Endometrial microvascular endothelial cells (primary cell): ENCODE data around the gene GLT8D2. TPM values are rescaled to one million over a fixed set of nuclear protein-coding genes. Genes with fewer than 3 reads are reported as not detected.

ENCODE experiments used
- in situ Hi-C: cut with HindIII; loops from 2 replicates; pipeline ENCODE4 v1.10.0; 2017; ENCODE audit warnings: low sequenced_read_pairs, low pct_unique_long_range_greater_than_20kb; ENCODE audit errors: inconsistent ontology term
- total RNA-seq: library from RNA; depleted of rRNA; stranded (reverse); fragments of >200 nt; gene quantifications from one replicate; pipeline ENCODE4 v1.2.3, GENCODE V29; 2015; ENCODE audit errors: inconsistent ontology term

GLT8D2 gene, protein sequence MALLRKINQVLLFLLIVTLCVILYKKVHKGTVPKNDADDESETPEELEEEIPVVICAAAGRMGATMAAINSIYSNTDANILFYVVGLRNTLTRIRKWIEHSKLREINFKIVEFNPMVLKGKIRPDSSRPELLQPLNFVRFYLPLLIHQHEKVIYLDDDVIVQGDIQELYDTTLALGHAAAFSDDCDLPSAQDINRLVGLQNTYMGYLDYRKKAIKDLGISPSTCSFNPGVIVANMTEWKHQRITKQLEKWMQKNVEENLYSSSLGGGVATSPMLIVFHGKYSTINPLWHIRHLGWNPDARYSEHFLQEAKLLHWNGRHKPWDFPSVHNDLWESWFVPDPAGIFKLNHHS
- 0.19 TPM for total RNA-seq

DNA sequence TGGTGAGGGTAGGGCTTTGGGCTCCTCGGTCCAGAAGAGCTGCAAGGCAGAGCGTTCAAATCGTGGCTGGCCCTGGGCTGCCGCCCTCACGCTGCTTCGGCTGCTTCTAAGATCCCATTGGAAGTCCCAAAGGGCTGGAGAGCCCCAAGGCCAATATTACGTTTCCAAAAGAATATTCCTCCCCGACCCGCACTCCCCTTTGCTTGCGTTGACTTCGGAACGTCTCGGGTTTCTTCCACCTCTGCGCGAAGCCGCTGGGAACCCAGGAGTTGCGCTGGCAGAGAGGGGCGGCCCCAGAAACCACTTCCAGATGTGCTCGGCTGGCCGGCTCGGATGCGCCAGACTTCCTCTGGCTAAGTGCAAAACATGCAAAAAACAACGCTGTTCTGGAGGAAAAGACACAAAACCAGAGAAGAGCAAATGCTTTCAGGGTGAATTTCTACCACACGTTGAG, at the start of gene GLT8D2:
GLT8D2 (minus strand) TSS at position 285 of the 454 bp plus-strand sequence. CDS start 30,539 bp downstream, outside the sequence.
- in situ Hi-C loops, result no loop called here

DNA sequence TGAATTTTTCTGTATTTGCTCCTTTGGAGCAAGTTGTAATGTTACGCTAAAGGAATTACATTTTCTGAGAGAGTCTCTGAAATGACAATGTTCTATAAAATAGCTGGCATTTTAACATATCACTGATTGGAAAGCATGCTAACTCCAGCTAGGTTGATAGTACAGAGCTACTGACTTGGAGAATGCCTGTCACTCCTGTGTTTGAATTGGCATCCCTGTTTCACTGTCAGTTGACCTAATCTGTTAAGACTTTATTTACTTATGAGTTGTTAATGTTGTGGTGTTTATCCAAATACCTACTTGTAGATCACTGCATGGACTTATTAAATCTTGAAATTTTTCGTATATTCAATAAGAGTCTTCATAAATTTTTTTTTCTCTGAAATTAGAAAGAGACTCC, 48.0 kb upstream of the GLT8D2 start:
- in situ Hi-C loops, result no loop called here

DNA sequence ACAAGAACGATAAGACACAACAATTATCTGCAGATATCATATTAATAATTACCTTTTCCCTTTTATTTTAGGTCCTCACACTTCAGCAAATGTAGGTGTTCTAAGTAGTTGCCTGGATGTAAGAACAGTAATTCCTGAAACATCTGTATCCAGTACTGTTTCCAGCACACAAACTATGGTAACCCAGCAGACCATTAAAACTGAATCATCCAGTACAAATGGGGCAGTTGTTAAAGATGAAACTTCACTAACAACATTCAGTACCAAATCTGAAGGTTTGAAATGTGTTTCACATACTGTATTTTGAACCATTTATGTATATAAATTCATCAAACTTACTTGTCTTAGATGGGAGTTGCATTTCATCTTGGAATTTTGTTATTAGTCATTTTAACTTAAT, 45.3 kb upstream of the GLT8D2 start:
- in situ Hi-C loops, result no loop called here

DNA sequence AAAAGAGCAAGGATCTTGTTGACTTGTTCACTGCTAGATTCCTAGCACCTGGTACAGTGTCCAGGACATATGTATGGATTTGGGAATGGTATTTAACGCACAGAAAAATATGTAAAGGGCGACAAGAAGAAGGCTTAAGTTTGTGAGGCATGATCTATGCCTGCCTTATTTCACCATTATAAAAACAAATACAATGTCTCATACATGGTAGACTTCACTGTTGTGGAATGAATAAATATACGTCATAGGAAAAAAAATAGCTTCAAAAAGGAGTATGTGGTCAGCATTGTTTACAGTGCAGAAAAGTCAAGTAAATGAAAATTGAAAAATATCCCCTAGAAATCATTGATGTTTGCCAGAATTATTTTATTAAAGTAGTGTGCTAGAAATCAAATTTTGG, 44.3 kb upstream of the GLT8D2 start:
- in situ Hi-C loops, result no loop called here

DNA sequence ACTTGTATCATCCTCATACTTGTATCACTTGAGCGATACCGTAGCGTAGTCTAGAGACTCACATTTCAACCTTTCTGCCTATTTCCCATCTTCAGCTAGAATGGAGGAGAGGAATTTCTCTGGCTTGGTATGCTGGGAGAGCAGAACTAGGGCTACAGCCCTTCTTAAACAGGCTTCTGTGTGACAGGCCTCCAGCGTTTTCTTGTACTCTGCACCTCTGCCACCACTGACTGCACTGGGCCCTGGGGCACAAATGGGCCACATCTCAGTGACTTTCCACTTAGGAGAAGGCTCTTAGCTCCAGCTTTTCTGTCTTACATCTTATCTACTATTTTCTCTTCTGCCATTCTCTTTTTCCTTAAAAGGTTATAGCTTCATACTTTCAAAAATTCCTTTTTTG, 41.1 kb upstream of the GLT8D2 start:
- in situ Hi-C loops, result no loop called here

DNA sequence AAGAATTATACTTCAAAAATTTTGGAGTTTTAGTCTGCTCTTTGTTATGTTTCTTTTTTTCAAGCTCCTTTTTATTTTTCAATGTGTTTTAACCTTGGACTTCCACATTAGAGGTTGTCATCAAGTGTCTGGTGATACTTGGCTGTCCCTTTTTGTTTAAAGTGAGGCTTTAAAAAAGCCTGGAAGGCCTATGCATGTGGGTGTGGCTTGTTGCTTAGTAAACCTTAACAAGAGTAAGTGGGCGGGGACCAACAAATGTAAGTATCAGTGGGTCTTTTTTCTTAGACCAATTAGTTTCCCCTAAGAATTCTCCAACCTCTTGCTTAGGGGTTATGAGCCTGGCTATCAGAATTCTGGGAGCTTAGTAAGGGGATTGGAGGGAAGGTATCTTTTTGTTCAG, 40.7 kb upstream of the GLT8D2 start:
- in situ Hi-C loops, result no loop called here

DNA sequence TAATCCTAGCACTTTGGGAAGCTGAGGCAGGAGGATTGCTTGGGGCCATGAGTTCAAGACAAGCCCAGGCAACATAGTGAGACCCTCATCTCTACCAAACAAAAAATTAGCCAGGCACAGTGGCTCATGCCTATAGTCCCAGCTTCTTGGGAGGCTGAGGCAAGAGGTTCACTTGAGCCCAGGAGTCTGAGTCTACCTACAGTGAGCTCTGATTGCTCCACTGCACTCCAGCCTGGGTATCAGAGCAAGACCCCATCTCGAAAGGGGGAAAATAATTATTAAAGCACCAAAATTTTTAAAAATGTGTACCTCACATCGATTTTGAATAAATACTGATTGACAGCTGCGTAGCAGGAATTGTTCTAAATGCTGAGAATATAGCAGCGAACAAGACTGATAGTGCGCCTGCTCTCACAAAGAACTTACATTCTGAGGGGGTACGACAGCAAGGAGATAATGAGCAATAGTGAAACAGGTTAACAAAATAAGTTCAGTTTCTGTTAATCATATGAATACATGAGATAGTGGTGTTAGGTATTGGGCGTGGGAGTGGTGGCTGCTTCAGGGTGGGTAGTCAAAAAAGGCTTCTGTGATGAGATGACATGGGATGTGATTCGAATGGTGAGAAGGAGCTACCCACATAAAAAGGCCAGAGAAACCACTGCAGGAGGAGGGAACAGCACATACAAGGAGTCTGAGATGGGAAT, 33.9 kb upstream of the GLT8D2 start:
- in situ Hi-C loops, result no loop called here

DNA sequence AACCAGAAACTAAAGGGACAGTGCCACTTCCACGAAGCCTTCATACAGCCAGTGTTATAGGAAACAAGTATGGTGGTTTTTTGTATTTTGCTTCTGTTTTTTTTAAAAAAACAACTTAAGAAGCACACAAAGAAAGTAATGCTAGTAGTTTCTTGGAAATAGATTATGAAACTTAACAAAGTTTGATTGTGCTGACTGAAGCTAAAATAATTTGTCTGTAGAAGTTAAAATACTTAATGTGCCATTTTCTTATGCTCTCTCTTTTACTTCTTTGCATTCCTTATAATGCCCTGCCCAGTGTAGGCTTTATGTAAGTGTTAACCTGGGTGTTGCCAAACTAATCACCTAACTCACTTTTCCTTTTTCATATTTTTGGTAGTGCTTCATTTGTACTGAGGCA, 30.8 kb upstream of the GLT8D2 start:
- in situ Hi-C loops, result no loop called here

DNA sequence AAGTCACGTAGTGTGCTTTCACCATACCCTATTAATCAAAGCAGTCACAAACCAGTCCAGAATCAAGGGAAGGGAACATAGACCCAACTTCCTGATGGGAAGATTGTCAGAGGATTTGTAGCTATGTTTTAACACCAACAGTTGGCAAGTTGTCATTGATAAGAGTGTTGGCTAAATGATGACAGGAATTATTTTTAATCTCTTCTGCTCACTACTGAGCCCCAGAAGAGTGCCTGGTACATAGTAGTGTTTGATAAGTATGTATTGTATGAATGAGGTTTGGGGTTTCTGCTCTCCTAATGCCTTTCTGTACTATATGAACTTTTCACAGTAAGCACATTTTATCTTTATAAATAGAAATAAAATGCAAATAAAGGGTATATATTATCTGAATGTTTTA, 29.0 kb upstream of the GLT8D2 start:
- in situ Hi-C loops, result no loop called here

DNA sequence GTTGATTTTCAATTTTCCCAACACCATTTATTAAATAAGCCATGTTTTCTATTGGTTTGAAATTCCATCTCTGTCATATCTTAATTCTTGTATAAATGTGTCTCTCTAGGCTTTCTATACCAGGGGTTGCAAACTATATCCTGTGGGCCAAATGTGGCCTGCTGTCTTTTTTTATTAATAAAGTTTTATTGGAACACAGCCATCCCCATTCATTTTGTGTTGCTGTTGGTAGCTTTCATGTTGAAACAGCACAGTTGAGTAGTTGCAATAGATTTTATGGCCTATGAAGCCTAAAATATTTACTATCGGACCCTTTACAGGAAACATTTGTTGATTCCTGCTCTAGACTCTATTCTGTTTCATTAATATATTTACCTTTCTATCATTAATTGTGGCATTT, 23.7 kb upstream of the GLT8D2 start:
- in situ Hi-C loops, result no loop called here

DNA sequence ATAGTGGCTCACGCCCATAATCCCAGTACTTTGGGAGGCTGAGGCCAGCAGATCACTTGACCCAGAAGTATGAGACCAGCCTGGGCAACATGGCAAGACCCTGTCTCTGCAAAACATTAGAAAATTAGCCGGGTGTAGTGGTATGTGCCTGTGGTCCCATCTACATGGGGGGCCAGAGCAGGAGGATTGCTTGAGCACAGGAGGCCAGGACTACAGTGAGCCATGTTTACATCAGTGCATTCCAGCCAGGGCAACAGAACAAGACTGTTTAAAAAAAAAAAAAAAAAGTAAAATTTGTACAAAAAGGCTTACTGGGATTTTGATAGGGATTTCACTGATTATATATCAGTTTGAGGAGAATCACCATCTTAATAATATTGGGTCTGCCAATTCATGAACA, 22.1 kb upstream of the GLT8D2 start:
- in situ Hi-C loops, result no loop called here

DNA sequence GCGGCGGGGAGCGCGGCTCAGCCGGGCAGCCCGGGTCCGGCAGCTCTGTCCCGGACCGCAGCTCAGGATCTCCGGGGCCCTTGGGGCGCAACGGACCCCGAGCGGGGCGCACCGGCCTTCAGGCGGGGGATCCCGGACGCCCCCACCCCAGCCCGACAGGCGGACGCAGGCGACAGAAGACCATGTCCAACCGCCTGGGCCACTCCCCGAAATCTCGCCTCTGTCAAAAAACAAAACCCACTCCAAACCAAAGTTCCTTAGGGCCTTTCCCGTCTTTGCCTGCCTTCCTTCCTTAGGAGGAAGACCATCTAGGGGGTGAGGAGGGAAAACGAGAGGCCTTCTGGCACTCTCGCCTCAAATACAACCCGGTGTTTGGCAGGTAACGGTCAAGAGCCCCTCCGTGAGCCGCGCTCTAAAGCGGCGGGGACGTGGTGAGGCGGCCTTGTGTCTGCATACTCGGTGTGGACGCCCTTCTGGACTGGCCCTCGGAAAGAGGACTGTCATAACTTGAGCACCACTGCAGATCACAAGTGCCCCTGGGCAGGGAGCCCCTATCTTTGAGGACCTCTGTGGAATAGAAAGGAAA, 14.9 kb upstream of the GLT8D2 start:
- in situ Hi-C loops, result no loop called here

DNA sequence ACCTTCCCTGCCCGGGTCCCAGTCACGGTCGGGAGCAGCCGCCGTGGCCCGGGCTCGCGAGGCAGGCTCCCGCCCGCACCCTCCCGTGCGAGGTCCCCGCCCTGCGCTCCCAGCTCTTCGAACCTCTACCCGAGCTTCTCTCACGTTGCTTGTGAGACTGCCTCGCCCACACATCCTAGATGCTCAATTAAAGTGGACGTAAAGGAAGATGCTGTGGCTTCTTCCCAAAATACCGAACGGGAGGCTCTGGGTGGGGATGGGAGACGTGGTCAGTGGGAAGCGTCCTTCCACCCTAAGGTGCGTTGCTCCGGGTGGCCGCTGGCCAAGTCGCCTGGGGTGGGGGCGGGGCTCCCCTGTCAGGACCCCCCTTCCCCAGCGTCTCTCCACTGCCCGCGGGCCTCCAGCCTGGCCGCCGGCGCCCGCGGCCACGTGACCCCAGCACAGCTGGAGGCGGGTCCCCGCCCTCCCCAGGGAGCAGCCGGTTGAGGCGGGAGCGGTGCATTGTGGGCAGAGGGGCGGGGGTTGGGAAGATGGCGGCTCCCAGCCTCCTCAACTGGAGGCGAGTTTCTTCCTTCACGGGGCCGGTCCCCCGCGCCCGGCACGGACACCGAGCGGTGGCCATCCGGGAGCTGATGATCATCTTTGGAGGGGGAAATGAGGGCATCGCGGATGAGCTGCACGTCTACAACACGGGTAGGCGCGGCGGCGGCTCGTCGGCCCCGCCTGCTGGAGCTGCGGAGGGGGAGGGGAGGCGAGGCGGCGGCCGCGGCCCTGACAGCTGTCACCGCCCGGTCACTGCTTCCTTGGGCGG, 14.2 kb upstream of the GLT8D2 start, which contains the start of gene HCFC2:
HCFC2 (plus strand) TSS at position 501 of the 811 bp plus-strand sequence; CDS start at position 531, 30 bp downstream.
- in situ Hi-C loops, result no loop called here

DNA sequence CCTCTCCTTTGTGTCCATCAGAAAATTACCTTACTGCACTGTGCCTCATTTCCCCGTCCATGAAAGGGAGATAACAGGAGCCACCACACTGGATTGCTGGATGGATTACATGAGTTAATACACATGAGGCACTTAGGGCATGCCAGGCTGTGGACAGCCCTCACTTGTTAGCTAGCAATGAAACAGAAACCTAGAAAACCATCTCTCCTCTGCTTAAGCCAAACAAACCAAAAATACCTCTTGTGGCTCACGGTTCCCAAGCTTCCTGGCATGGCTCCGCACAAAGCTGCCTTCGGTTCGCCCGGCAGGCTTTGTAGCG, 13.7 kb upstream of the GLT8D2 start:
- in situ Hi-C loops, result no loop called here

DNA sequence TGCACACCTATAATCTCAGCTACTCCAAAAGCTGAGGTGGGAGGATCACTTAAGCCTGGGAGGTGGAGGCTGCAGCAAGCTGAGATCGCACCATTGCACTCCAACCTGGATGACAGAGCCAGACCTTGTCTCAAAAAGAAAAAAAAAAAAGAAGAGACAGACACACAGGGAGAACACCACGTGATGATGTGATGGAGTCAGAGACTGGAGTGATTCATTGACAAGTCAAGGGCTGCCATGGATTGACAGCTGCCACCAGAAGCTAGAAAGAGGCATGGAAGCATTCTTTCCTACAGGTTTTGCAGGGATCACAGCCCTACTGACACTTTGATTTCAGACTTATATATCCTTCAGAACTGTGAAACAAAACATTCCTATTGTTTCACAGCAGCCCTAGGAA, 10.8 kb upstream of the GLT8D2 start:
- in situ Hi-C loops, result no loop called here

DNA sequence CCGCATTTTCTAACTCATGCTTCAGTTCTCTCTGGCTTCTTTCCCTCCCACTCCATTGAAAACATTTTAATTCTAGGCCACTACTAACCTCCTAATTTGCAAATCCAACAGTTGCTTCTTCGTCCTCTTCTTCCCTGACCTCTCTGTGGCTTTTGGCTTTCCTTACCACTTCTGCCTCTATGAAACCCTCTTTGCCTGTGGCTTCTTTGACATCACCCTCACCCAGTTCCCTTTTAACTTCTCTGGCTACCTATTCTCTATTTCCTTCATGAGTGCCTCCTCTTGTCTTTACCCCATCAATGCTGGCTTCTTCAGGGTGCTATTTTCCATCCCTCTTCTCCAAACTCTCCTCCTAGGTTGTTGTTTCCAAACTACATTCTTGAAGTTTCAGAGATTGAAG, 10.0 kb upstream of the GLT8D2 start:
- in situ Hi-C loops, result no loop called here

DNA sequence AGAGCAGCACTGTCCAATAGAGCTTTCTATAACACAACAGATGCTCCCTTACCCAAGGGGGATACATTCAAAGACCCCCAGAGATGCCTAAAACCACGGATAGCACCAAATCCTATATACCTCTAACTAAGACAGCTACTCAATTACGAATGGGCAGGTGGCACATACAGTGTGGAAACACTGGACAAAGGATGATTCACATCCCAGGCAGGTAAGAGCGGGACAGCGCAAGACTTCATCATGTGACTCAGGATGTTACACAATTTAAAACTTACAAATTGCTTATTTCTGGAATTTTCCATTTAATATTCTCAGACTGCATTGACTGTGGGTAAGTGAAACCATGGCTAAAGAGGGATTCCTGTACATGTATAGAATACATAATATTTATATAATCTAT, 8.8 kb upstream of the GLT8D2 start:
- in situ Hi-C loops, result no loop called here

DNA sequence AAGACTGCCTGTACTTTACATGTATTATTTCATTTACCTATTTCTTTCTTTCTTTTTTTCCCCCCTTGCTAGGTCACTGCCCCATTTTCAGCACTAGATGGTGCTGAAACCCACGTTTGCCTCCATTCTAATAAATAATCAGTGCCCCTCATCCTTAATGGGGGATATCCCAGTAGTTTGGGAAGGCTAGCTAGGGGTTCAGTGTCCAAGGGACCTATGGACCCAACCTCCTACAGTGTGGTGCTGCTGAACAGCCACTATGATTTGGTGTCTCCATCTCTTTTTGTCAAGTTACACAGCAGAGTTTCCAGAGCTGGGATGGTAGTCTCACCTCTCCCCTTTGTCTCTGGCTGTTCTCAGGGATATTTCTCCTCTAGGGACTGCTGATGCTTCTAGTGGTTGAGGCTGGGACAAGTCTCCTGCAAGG, 7.8 kb upstream of the GLT8D2 start:
- in situ Hi-C loops, result no loop called here

DNA sequence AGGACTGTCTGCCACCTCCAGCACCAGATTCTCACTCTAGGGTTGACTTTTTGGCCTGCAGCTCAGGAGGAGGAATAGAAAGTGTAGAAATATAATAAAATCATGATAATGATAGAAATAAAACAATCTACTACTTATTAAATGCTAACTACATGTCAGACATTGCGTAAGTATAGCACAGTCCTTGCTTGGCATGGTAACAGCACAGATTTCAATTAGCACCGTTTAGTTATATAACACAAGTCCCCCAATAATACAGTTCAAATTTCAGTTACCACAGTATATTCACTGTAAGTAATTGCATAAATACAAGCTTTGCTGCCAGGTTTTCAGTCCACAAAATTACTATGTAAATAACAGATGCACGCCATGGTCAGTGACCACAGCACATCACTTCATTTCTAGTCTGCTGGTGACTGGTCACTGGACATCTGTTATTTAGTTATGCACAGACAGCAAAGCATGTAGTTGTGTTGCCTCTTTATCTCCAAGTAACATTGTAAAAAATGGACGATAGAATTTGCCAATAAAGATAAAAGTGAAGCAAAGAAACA, 6.5 kb upstream of the GLT8D2 start:
- in situ Hi-C loops, result no loop called here
